Stimulated activated naive CD8-positive, alpha-beta T cell treated with anti-CD3 and anti-CD28 coated beads, Interleukin-15, amount 100 ng/mL, for 72 hours (primary cell): ENCODE data around the gene C20orf173.

ENCODE experiments used
- ATAC-seq: fragments of 150-1000 bp; cut with Tn5 transposase; 2 replicates; pipeline ENCODE4 v1.10.0; 2021; ENCODE audit warnings: mild to moderate bottlenecking, moderate library complexity
- DNase-seq, 2 donors: peaks; one replicate each; pipeline ENCODE4 v3.0.0; 2021 to 2022
- H3K27ac Mint-ChIP-seq, 2 donors: one replicate each; pipeline ENCODE4 v1.8.0; 2022; ENCODE audit warnings: mild to moderate bottlenecking in 2 of 2, mixed read lengths in 2 of 2, moderate library complexity in 2 of 2
- H3K27me3 Mint-ChIP-seq: one replicate; pipeline ENCODE4 v1.8.0; 2022; ENCODE audit warnings: mixed read lengths
- H3K4me1 Mint-ChIP-seq: one replicate; pipeline ENCODE4 v1.8.0; 2022; ENCODE audit warnings: mild to moderate bottlenecking, mixed read lengths
- H3K4me3 Mint-ChIP-seq, 2 donors: one replicate each; pipeline ENCODE4 v1.8.0; 2022; ENCODE audit warnings: mild to moderate bottlenecking in 2 of 2, mixed read lengths in 2 of 2, moderate library complexity in 1 of 2
- H3K9me3 Mint-ChIP-seq, 2 donors: one replicate each; pipeline ENCODE4 v1.8.0; 2022; ENCODE audit warnings: mixed read lengths in 2 of 2

The C20orf173 gene

GRCh38 chr20:35503841-35504561 lies 25.5 kb downstream of the C20orf173 start:
- Mint-ChIP-seq H3K27me3 (no peaks in the 10 kb centered on the region), H3K27ac (peak overlapping the region; percentile 48 to 79)

GRCh38 chr20:35503281-35503680 lies 26.2 kb downstream of the C20orf173 start:
- H3K4me1 Mint-ChIP-seq, result peaks cover 50% of the 10 kb centered on the region
- no peak for DNase-seq

More at GRCh38 chr20:35503841-35504561, 25.5 kb downstream of the C20orf173 start:
- Mint-ChIP-seq H3K9me3 (no peaks in the 10 kb centered on the region), H3K4me3 (no peak overlapping the region), H3K4me1 (peaks cover 50% of the 10 kb centered on the region)
- no peak for DNase-seq
- ATAC-seq, result no peak

GRCh38 chr20:35502352-35502751 lies 27.1 kb downstream of the C20orf173 start:
- no peaks in the 10 kb centered on the region for H3K27me3 Mint-ChIP-seq
- H3K9me3 Mint-ChIP-seq, result no peaks in the 10 kb centered on the region
- no peak overlapping the region for H3K4me3 Mint-ChIP-seq
- DNase-seq (no peak), ATAC-seq (no peak)
- peak overlapping the region in 1 of 2 donors; percentile 46 for H3K27ac Mint-ChIP-seq
- peaks cover 49% of the 10 kb centered on the region for H3K4me1 Mint-ChIP-seq

More at GRCh38 chr20:35503281-35503680, 26.2 kb downstream of the C20orf173 start:
- Mint-ChIP-seq H3K27me3 (no peaks in the 10 kb centered on the region), H3K27ac (peak overlapping the region in 1 of 2 donors; percentile 90), H3K4me3 (no peak overlapping the region), H3K9me3 (no peaks in the 10 kb centered on the region)
- no peak for ATAC-seq

- H3K27ac Mint-ChIP-seq, result no peak overlapping the region
- H3K4me1 Mint-ChIP-seq, result peaks cover 21% of the 10 kb centered on the region
- no peak overlapping the region for H3K4me3 Mint-ChIP-seq
- H3K9me3 Mint-ChIP-seq, result no peaks in the 10 kb centered on the region
- no peak for DNase-seq
- H3K27me3 Mint-ChIP-seq, result no peaks in the 10 kb centered on the region
- no peak for ATAC-seq
Observed at GRCh38 chr20:35499271-35499670, 30.2 kb downstream of the C20orf173 start.

GRCh38 chr20:35497780-35498189 lies 31.7 kb downstream of the C20orf173 start:
- no peaks in the 10 kb centered on the region for H3K9me3 Mint-ChIP-seq
- ATAC-seq (no peak), DNase-seq (no peak)
- no peaks in the 10 kb centered on the region for H3K27me3 Mint-ChIP-seq
- no peak overlapping the region for H3K4me3 Mint-ChIP-seq
- peaks cover 11% of the 10 kb centered on the region for H3K4me1 Mint-ChIP-seq
- H3K27ac Mint-ChIP-seq, result peak overlapping the region in 1 of 2 donors; percentile 55

- peak overlapping the region in 1 of 2 donors; percentile 55 for H3K27ac Mint-ChIP-seq
Observed at GRCh38 chr20:35497320-35497719, 32.1 kb downstream of the C20orf173 start.

GRCh38 chr20:35496481-35496880 lies 33.0 kb downstream of the C20orf173 start:
- Mint-ChIP-seq H3K4me3 (no peak overlapping the region), H3K27me3 (no peaks in the 10 kb centered on the region), H3K4me1 (peaks cover 18% of the 10 kb centered on the region), H3K27ac (no peak overlapping the region), H3K9me3 (no peaks in the 10 kb centered on the region)
- ATAC-seq (no peak), DNase-seq (no peak)

More at GRCh38 chr20:35497320-35497719, 32.1 kb downstream of the C20orf173 start:
- ATAC-seq (no peak), DNase-seq (no peak)
- no peak overlapping the region for H3K4me3 Mint-ChIP-seq
- H3K9me3 Mint-ChIP-seq, result no peaks in the 10 kb centered on the region
- H3K27me3 Mint-ChIP-seq, result no peaks in the 10 kb centered on the region
- peaks cover 14% of the 10 kb centered on the region for H3K4me1 Mint-ChIP-seq

GRCh38 chr20:35492352-35492751 lies 37.1 kb downstream of the C20orf173 start:
- H3K27me3 Mint-ChIP-seq, result no peaks in the 10 kb centered on the region
- H3K27ac Mint-ChIP-seq, result peak overlapping the region; percentile 89 to 99
- H3K4me1 Mint-ChIP-seq, result peaks cover 46% of the 10 kb centered on the region
- H3K4me3 Mint-ChIP-seq, result peak overlapping the region; percentile 92 to 100
- no peaks in the 10 kb centered on the region for H3K9me3 Mint-ChIP-seq
- DNase-seq, result no peak
- no peak for ATAC-seq

GRCh38 chr20:35491823-35492222 lies 37.6 kb downstream of the C20orf173 start:
- ATAC-seq, result peak; percentile 54
- H3K4me3 Mint-ChIP-seq, result peak overlapping the region; percentile 92 to 100

GRCh38 chr20:35490736-35491181 lies 38.7 kb downstream of the C20orf173 start:
- Mint-ChIP-seq H3K27me3 (no peaks in the 10 kb centered on the region), H3K4me1 (peaks cover 46% of the 10 kb centered on the region), H3K27ac (peak overlapping the region; percentile 99 to 100), H3K9me3 (no peaks in the 10 kb centered on the region), H3K4me3 (peak overlapping the region; percentile 92 to 100)
- peak; percentile 99 for ATAC-seq
- peak; percentile 61 to 67 for DNase-seq

More at GRCh38 chr20:35491823-35492222, 37.6 kb downstream of the C20orf173 start:
- DNase-seq, result no peak
- no peaks in the 10 kb centered on the region for H3K27me3 Mint-ChIP-seq
- peaks cover 46% of the 10 kb centered on the region for H3K4me1 Mint-ChIP-seq
- H3K9me3 Mint-ChIP-seq, result no peaks in the 10 kb centered on the region
- peak overlapping the region; percentile 89 to 99 for H3K27ac Mint-ChIP-seq

- DNase-seq (no peak), ATAC-seq (peak; percentile 32)
- Mint-ChIP-seq H3K27me3 (no peaks in the 10 kb centered on the region), H3K9me3 (no peaks in the 10 kb centered on the region), H3K4me3 (peak overlapping the region; percentile 78 to 92), H3K4me1 (peaks cover 46% of the 10 kb centered on the region), H3K27ac (peak overlapping the region; percentile 93 to 99)
Observed at GRCh38 chr20:35489717-35490116, 39.7 kb downstream of the C20orf173 start.

- DNase-seq (no peak), ATAC-seq (no peak)
- Mint-ChIP-seq H3K4me3 (no peak overlapping the region), H3K9me3 (peaks cover 0 to 4% of the 10 kb centered on the region in 2 donors), H3K27ac (no peak overlapping the region), H3K27me3 (no peaks in the 10 kb centered on the region), H3K4me1 (peaks cover 38% of the 10 kb centered on the region)
Observed at GRCh38 chr20:35487479-35487878, 42.0 kb downstream of the C20orf173 start.

- Mint-ChIP-seq H3K4me3 (no peak overlapping the region), H3K9me3 (peaks cover 0 to 4% of the 10 kb centered on the region in 2 donors), H3K27me3 (no peaks in the 10 kb centered on the region), H3K4me1 (no peaks in the 10 kb centered on the region), H3K27ac (peak overlapping the region in 1 of 2 donors; percentile 36)
- no peak for ATAC-seq
- DNase-seq, result no peak
Observed at GRCh38 chr20:35479798-35480197, 49.7 kb downstream of the C20orf173 start.

GRCh38 chr20:35478804-35479472 lies 50.5 kb downstream of the C20orf173 start:
- no peak overlapping the region for H3K4me3 Mint-ChIP-seq
- H3K27me3 Mint-ChIP-seq, result no peaks in the 10 kb centered on the region
- ATAC-seq, result no peak
- peaks cover 0 to 4% of the 10 kb centered on the region in 2 donors for H3K9me3 Mint-ChIP-seq
- no peaks in the 10 kb centered on the region for H3K4me1 Mint-ChIP-seq
- no peak for DNase-seq
- peak overlapping the region in 1 of 2 donors; percentile 45 for H3K27ac Mint-ChIP-seq
